DND-41 (cell line): ENCODE data around the gene DOLPP1.

Experiments
- EZH2 ChIP-seq: IDR thresholded peaks from 3 replicates; pipeline ENCODE4 v1.6.1; 2012; ENCODE audit warnings: borderline replicate concordance, low read depth, mild to moderate bottlenecking, moderate library complexity, low read length, inconsistent platforms; ENCODE audit not compliant: severe bottlenecking
- TF ChIP-seq, protein P1 (sequence below): IDR thresholded peaks from 2 replicates; pipeline ENCODE4 v1.5.1; 2012; ENCODE audit warnings: borderline replicate concordance, low read length, moderate library complexity, mild to moderate bottlenecking; ENCODE audit not compliant: poor library complexity, severe bottlenecking; ENCODE audit errors: extremely low read depth

DNA sequence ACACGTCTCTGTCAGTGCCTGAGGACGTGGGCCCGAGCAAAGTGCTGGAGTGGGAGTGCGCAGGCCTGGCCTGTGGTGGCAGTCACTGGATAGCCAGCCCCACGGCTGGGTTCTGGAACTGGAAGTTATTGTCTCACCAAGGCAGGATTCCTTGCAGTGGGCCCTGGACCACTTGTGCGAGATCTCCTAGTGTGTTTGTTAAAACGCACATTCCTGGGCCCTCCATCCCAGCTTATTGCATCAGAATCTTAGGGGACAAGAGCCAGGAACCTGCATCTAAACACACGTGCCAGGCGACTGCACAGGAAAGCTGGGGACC is 57.2 kb downstream of the DOLPP1 start:
- TF ChIP-seq EZH2: no peak
- TF ChIP-seq, protein P1, sequence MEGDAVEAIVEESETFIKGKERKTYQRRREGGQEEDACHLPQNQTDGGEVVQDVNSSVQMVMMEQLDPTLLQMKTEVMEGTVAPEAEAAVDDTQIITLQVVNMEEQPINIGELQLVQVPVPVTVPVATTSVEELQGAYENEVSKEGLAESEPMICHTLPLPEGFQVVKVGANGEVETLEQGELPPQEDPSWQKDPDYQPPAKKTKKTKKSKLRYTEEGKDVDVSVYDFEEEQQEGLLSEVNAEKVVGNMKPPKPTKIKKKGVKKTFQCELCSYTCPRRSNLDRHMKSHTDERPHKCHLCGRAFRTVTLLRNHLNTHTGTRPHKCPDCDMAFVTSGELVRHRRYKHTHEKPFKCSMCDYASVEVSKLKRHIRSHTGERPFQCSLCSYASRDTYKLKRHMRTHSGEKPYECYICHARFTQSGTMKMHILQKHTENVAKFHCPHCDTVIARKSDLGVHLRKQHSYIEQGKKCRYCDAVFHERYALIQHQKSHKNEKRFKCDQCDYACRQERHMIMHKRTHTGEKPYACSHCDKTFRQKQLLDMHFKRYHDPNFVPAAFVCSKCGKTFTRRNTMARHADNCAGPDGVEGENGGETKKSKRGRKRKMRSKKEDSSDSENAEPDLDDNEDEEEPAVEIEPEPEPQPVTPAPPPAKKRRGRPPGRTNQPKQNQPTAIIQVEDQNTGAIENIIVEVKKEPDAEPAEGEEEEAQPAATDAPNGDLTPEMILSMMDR: no peak
